DMS53 treated with DMSO at 0.1 percent for 48 hours (cell line): ENCODE results near the gene ESYT3.
"Not testable (repeated sequence)": the region's sequence is repeated elsewhere in the genome, so short reads cannot be mapped to it uniquely, and the experiment has no call there.

Experiments used
- DNase-seq: peaks from one replicate; lab custom pipeline; 2025; ENCODE audit not compliant: unreplicated experiment; lab: John Stamatoyannopoulos, UW

The ESYT3 gene

DNA sequence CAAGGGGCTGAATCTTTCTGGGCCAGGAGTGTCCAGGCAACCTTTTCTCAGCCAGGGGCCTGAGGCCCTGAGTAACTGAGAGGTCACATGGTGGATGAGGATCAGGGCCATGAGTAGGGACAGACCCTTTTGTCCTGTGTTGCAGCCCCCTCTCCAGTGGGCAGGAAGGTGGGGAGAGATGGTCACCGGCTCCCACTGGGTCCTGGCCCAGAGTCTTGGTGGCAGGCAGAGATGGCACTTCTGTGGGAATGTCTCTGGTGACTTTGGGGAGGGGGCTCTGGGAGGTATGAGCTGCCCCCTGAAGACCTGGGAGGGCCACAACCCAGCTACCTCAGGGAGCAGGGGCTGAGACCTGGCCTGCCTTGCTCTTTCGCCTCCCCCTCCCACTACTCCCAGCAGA lies 6.8 kb downstream of the ESYT3 start:
- DNase-seq = no peak

DNA sequence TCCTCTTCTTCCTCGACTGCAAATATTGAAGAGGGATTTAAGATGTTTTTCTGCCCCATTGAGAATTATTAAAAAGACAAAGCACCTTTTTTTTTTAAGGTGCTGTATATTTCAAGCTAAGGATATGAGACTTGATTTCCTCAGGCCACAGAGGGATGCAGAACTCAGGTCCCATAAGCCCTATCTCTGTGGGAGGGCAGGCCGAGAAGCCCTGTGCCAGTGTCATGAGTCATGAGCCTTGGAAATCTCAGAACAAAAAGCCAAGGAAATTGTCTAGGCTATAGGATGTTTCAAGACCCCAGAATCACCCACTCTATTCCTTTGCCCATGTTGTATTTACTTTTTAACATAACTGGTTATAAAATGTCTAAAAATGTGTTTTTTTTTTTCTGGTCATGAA lies 7.3 kb downstream of the ESYT3 start:
- no peak for DNase-seq

DNA sequence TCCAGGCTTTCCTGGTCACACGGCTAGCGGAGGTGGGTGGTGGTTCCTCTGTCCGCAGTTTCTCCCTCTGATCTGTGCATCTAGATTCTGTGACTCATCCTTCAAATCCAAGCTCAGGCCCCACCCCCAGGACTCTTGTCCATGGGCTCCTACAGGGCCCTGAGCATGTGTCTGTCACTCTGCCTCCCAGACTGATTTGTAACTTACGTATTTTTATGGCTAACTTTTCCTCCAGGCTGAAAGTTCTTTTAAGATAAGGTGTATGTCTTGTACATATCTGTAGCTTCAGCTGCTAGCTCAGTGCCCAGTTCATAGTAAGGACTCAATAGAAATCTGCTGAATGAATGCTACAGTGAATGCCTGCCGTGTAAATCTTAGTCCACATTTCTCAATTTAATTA lies 8.0 kb downstream of the ESYT3 start:
- no peak for DNase-seq

DNA sequence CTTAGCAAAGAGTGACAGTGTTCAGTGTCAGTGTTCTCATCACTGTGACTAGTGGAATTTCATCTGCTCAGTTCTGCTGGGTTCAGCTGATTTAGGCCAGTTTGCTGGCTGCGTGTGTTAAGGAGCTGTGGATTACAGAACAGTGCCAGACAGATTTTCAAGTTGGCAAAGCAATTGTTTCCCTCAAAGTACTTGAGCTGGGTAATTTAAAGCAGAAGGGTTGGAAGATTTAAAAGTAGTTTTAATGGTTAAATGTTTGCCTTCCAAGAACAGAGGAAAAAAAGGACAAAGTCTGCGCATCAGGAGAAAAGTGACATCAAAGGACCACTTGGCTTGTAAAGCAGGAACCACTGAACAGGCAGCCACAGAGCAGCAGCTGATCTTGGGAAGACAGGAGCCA lies 8.7 kb downstream of the ESYT3 start:
- no peak for DNase-seq

DNA sequence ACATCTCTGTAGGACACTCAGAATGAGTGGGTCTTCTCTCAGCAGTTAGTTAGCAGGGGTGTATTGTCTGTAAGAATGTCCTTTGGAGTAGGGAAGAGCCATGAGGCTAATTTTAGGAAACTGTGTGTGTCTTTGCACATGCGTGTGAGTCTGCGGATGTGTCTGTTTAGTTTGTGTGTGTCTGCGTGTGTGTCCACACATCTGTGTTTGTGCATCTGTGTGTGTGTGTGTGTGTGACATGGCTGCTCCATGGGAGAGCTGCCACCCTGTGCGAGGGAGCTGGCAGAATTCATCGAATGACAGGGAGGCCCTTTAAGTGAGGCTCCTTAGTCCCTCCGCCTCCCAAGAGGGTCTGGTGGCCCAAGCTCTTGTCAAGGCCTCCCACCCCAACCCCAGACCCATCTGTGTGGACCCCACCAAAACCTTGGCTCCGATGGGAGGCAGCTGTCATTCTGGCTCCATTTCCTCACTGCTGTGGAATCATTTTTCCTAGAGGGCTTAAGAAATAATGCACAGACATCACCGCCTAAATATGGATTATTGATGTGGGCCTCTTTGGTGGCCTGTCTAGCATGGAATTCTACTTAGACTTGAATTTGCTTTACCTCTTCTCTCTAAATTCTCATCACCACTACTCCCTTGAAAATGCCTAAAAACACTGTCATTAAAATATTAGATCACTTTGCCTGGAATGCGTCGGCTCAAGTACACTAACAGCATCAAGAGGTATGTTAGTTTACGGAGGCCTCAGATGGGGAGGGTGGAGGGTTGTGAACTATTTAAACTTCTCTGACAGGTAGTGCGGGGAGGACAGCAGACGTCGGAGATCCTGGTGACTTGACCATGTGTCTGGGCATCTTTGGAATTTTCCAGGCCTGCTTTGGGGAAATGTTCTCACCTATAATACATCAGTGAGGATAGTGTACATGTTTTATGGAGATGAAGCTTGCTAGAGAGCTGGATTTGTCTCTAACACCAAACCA lies 9.4 kb downstream of the ESYT3 start:
- DNase-seq = no peak

DNA sequence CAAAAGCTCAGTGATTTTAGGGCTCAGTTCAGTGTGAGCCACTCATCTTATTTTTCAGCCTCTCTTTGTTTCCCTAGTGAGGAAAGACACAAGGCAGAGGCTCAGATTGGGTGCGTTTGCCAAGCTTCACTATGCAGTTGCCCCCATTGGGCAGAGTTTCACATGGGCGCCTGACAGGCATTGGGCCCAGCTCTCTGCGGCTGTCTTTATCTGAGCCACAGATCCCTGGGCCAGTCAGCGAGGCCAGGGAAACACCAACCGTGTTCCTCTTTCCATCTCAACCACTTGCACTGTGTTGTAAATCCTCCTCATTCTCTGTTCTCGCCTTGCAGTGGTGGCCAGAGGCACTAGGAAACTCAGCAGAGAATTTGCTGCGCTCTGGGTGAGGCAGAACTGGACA lies 10.8 kb downstream of the ESYT3 start:
- DNase-seq = no peak

DNA sequence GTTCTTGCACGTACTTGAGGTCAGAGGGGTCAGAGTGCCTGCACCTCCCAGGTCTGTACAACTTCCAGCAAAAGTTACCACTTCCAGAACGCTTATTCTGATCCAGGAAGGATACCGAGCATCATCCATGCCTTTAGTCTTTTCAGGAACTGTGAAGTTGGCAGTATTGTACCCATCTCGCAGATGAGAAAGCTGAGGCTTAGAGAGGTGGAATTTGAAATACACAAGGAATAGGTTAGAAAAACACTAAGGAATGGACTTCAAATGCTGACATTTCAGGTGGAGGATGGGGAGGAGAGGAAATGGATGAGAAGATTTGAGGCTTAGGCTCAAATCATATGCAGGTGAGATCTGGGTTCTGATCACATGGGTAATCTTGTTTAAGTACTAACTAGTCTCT lies 11.2 kb downstream of the ESYT3 start:
- no peak for DNase-seq

DNA sequence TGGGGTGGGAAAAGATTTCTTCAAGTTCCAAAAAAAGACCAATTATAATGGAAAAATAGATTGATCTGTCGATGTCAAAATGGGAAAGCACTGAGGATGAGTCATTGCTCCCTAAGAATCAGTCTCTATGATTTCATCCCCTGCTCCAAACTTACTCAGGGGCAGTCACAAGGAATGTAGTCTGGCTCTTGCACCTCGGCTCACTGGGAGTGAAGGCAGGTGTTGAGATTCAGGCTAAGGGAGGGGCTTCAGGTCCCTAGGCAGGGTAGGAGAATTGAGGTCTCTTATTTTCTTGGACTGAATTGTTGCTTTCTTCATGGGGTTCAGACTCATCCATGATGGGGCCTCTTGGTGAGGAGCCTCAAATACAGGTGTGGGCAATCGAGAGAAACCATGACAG lies 14.2 kb downstream of the ESYT3 start:
- no peak for DNase-seq

DNA sequence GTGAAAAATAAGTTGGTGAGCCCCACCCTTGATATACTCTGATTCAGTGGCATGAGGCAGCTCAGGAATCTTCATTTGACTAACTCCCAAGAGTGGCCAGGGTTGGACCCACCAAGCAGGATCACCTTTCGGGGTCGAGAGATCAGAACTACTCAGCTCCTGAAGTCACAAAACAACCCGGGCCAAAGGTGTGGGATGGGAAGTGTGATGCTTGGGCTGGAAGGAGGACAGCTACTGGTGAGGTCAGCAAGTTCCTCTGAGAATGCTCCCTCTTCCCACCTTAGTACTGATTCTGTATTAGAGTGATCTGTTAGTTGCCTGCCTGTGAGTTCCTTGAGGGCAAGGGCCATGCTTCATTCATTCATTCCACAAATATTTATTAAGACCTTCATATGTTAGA lies 15.1 kb downstream of the ESYT3 start:
- DNase-seq = no peak

DNA sequence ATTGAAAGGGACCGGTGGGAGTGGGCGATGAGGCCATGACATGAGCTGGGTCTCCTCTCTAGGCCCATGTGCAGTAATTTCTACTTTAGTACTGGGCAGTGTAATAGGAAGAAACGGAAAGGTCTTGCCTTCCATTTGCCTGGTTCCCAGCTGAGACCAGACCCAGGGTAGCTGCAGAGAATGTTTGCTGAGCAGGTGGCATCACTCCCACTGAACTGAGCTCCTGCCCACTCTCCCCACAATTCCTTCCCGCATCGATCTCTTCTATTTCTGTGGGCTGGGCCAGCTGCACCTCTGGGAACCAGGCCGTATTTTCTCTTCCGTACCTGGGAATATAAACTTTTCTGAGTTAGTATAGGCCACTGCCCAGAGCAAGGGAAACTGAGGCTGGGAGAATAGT lies 15.8 kb downstream of the ESYT3 start:
- DNase-seq = no peak

DNA sequence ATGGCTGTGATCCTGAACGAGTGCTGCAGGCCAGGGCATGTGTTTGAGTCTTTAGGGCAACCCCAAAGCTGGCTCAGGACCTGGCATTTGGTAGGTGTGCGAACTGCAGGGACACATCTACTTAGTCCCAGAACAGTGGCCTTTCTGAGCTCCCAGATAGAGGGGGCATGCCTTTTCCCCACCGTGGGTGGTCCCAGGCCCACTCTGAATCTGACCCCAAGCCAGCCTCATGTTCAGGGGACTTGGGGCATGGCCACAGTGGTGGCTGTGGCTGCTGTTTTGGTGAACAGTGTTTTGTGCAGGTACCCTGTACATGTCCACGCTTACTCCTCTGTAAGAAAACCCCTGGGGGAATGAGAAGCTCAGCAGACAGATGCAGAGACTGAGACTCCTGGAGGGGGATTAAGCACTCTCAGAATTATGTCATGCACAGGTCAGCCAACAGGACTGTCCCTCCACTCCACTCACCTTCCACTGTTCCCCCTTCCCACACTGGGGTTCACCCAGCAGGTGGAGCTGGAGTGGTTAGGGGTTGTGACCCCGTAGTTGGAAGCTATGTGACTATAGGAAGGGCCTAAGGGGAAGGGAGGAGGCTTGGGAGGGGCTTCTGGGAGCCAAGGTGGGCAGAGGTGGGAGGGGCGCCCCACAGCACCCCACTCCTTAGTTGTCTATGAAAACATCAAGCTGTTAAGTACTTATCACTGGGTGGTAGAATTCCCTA lies 16.4 kb downstream of the ESYT3 start:
- DNase-seq = no peak

DNA sequence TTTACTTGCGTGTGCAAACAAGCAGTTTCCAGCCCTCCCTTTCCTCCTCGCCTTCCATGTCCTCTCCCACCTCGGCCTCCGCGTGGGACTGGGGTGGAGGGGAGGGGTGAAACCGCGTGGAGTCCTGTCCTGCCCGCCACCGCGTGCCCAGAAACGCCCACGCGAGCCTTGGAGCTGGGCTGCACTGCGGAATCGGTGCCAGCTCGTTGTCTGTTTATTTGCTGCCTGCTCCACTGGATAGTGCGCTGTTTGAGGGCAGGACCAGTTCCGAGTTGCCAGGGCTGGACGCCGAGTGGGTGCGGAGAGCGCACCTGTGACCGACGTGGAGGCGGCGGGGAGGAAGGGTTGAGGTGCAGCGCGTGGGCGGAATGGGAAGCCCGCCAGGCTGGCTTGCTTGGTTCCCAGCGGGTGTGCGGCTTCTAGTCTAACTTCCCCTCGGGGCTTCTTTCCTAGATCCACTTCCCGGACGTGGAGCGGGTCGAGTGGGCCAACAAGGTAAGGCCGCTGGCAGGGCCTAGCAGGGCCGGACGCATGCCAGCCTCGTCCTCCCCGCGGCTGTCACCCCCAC lies 17.3 kb downstream of the ESYT3 start:
- DNase-seq = no peak

DNA sequence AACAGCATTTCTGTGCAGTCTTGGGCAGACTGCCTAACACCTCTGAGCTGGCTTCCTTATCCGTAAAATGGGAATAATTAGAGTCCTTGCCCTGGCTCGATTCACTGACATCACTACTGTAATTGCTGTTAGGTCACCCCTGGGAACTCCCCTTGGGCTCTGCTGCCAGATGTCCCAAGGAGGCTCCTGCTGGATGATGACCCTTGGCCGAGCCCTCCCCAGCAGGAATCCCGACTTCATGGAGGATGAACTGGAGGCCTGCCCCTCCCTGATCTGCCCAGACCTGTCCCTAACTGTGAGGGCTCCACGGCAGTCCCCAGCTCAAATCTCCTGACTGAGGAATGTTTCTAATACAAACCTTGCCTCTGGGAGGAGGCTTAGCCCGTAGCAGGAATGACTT lies 18.0 kb downstream of the ESYT3 start:
- no peak for DNase-seq

DNA sequence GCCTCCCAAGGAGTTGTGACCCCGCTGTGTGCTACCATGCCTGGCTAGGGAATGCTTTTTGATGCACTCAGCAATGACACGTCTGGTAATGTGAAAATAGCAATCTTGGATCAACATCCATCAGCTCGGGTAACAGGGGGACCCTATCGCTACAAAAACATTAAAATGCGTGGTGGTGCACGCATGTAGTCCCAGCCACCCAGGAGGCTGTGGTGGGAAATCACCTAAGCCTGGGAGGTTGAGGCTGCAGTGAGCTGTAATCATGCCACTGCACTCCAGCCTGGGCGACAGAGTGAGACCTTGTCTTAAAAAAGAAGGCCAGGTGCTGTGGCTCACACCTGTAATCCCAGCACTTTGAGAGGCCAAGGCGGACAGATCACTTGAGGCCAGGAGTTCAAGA lies 19.5 kb downstream of the ESYT3 start:
- not testable (repeated sequence) for DNase-seq

DNA sequence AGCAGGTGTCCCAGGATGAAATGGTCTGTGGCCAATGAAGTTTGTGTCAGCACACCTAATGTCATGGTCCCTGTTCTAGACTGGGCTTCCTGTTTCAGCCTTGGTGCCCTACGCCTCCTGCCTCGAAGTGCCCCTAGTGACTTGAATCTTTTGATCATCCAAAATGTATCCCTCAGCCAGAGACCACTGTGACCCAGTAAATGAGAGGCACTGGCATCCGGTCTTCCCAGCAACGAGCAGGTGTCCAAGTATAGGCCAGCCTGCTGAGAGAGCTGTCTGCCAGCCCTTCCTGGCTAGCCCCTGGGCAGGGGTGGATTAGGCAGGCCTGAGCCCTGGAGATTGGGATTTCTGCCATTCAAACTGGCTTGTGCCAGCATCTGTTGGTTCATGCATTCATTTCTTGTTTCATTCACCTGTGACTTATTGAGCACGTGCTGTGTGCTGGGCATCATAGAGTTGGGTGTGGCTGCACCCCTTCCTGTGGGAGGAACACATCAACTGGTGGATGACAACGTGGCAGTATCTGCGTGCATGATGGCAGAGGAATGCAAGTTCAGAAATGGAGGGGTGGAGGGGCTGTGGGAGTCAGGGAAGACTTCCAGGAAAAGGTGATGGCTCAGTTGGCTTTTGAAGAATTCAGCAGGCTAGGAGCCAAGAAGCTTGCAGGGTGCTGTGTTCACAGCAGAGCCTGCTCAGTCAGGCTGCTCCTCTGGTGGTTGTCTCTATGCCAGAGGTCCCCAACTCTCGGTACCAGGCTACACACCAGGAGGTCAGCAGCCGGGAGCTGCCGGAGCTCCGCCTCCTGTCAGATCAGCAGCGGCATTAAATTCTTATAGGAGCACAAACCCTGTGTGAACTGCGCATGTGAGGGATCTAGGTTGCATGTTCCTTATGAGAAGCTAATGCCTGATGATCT lies 21.6 kb downstream of the ESYT3 start:
- no peak for DNase-seq

DNA sequence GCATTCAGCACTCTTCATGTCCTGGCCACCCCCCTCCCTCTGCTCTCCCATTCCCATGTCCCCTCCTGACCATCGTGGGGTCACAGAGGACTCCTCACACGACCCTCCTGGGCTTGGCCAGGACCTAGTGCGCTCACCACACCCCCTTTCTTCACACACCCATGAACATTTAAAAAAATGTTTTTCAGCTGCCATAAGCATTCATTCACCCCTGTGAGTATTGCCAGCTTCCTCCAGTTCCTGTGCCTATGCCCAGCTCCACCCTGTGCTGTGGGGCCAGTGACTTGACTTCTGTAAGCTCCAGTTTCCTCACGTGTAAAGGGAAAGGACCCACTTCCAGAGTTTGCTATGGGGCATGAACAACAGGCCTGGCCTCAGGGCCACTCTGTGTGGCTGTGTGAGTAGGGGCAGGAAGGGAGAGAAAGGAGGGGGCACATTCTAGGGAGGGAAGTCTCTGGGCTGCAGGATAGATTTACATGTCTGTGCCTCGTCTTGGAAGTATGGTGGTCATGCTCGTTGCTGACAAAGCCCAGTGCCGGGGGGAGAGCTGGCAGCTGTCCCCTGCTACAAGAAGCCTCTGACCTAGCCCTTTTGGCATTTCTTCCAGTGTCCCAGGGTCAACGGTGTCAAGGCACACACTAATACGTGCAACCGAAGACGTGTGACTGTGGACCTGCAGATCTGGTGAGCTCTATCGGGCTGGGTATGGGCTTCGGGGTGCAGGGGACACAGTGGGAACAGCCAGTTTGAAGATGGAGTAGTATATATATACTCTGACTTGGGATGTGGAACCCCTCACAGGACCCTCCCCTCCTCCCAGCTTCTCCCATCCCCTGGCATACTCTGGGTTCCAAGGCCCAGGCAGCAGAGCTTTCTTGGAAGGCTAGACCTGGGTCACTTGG lies 22.8 kb downstream of the ESYT3 start:
- DNase-seq = no peak

DNA sequence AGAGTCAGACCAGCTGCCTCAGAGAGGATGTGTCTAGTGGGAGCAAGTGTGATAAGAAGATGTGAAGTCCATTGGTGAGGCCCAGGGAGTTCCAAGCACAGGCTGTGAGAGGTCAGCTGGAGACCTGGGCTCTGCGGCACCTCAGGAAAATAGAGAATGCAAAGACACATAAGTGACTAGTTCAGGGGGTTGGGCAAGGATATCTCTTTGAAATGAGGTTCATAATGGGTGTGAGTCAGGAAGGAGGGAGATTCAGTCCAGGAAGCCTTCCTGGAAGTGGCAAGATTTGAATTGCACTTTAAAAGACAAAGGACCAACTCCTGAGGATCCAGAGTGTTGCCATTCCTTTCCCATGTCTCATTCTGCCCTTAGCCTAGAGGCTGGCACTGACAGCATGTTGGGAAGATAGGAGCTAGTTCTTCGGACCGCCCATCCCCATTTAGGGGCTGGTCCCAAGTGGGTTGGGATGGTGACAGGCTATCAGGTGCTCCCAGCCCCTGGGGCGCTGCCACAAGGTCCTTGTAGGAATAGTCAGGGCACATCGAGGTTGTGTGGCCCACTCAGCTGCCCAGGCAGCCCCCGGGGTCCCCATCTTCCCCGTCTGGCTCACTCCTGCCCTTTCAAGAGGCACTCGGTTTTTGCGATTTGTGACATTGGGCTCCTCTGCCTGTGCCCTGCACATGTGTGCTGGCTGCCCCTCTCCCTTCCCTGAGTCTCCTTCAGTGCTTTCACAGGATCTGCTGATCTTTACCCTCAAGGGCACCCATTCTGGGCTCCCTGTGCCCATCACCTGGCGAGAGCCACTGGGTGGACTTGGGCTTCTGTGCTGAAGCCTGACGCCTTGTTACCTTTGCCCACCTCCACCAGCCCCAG lies 23.7 kb downstream of the ESYT3 start:
- no peak for DNase-seq

DNA sequence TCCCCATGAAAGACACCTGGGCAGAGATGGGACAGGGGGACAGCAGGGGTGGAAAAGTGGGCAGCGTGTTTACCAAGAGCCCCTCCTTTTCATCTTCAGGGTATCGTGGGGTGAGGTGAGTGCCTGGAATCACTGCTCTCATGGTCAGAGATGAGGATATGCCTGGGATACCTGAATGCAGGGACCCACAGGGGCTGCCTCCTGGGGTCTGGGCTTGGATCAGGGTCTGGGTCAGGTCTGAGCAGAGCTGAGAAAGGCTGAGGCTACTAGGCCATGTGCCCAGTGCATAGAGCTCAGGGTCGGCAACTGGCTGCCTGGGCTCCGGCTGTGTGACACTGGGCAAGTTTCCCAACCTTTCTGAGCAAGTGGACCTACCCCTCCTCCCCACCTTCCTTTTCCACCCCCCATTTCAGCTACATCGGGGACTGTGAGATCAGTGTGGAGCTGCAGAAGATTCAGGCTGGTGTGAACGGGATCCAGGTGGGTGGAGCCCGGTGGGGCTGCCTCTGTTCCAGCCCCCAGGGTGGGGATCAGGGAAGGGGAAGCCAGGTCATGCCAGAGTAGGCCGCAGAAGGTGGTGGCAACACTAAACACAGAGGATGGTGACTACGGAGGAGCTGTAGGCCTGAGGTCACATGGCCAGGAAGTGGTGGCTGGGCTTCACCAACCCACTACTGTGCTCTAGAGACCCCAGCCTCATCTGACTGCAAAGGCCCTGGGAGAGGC lies 24.5 kb downstream of the ESYT3 start:
- DNase-seq = no peak
